Measurements from ENCODE around the gene GPS1. TPM values are rescaled to one million over a fixed set of nuclear protein-coding genes. Genes with fewer than 3 reads are reported as not detected.

Gene GPS1
- total and polyA plus RNA-seq, 9 of the 15 experiments (the other 6 are each of a cell fraction or from before 2014, with no cell fraction given): 3.1 to 167 (median 69.9) TPM

DNA sequence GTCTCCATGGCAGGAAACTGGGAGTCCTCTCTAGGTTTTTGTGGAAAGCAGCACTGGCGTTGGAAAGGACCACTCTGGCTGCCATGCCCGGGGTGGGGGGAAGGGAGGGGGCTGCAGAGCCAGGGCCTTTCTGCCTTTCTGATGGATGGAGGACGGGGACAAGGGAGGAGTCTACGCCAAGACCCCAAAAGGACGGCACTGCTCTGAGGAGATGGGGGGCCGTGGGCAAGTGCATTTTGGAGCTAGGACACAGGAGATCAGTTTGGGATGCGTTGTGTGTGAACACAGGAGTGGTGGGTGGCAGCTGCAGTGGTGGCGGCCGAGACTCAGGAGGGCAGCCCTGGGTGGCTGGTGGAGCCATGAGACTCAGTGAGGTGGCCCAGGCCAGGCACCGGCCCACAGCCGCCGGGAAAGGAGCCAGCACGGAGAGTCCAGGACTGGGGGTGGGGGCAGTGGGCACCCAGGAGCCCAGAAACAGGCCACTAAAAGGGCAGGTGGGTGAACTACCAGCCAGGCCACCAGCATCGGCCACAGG lies 31.1 kb upstream of the GPS1 start:
- H4K20me1 ChIP-seq (replicated peaks; ENCODE audit: control insufficient read depth, insufficient read depth, low read length): peaks cover 17% of the 10 kb centered on the region
- H2AFZ ChIP-seq (ENCODE audit: low read depth, low read length): no peak overlapping the region
- DNase-seq (ENCODE audit: extremely low read depth in 1 of 4, low spot score in 3 of 4): no peak
- in situ Hi-C loops (cut with MboI): no loop called here
- POLR2A ChIA-PET: interaction anchor here (0.6 to 5.0 kb wide), 4 partner anchors 14 to 72 kb away, joined by 3 to 51 read pairs (median 3); partner anchors contain the start of gene DCXR
- CTCF ChIA-PET (ENCODE audit: low intra/inter-chr PET ratio): interaction anchor here (1.2 to 6.6 kb wide), 3 partner anchors 61 to 308 kb away, joined by 3 to 103 read pairs (median 3); partner anchors contain the start of genes NOTUM and SLC25A10
- no peaks in the 10 kb centered on the region for H3K27me3 ChIP-seq (ENCODE audit: control insufficient read depth in 2 of 2, insufficient read depth in 2 of 2, low read length in 2 of 2)
- peaks cover 36% of the 10 kb centered on the region for H3K79me2 ChIP-seq (ENCODE audit: control insufficient read depth, insufficient read depth, low read length)
- no peaks in the 10 kb centered on the region for H3K9me3 ChIP-seq (replicated peaks; ENCODE audit: control insufficient read depth, insufficient read depth, low read depth, low read length)
- no peak for FAIRE-seq
- H3K4me3 ChIP-seq: peak overlapping the region; percentile 91; the same call in 1 of the 2 replicates
- TF ChIP-seq SMAD1 (IDR thresholded peaks at IDR 0.05; ENCODE audit: low read depth, low read length, partially characterized antibody): no peak
- peak; percentile 8 for TF ChIP-seq KDM5B (IDR thresholded peaks at IDR 0.05; ENCODE audit: insufficient replicate concordance, low read depth, low read length)
- TF ChIP-seq ZC3H4 (CRISPR knock-in tag; IDR thresholded peaks at IDR 0.05; ENCODE audit: borderline replicate concordance): 0 out of 2 replicates have a peak, but pooled peaks have one; percentile 55
- intact Hi-C loops (cut with micrococcal nuclease): loop anchor here (1.0 to 5.0 kb wide), 2 partner anchors 43 to 61 kb away; partner anchors contain the start of gene ASPSCR1
- peaks cover 30% of the 10 kb centered on the region; the same call in 1 of the 3 replicates for H3K36me3 ChIP-seq (ENCODE audit: control insufficient read depth, insufficient read depth, low read length)
- WGBS (ENCODE audit: insufficient coverage, low coverage, missing lambda C conversion rate): 85% methylated on average over 11 of the region's 14 CpGs
- peak overlapping the region; percentile 75 to 95; a peak in 3 of 4 replicates for H3K9ac ChIP-seq (ENCODE audit: insufficient read depth in 1 of 2, low read depth in 2 of 2, low read length in 2 of 2)
- peaks cover 14 to 93% of the 10 kb centered on the region in 2 experiments for H3K4me1 ChIP-seq (replicated peaks in 1 of 2; ENCODE audit: control insufficient read depth in 2 of 2, insufficient read depth in 2 of 2, low read length in 2 of 2)
- peak overlapping the region; percentile 84 for H3K4me2 ChIP-seq (ENCODE audit: insufficient read depth, low read length)
- no TSS peak for BruUV-seq (replicated peaks)
- H3K27ac ChIP-seq (ENCODE audit: extremely low read depth, low read depth, low read length): no peak overlapping the region
- no peak for ATAC-seq
- no peaks in the 10 kb centered on the region for H3K9me1 ChIP-seq (ENCODE audit: control insufficient read depth, insufficient read depth, low read length)

Measured in K562 (cell line).